SH-SY5Y (cell line): ENCODE measurements around the gene PLCD4.

Source experiments
- GATA2 ChIP-seq: IDR thresholded peaks from 2 replicates; pipeline ENCODE4 v1.6.1; 2011; ENCODE audit warnings: mild to moderate bottlenecking, low read depth, low read length
- GATA3 ChIP-seq: IDR thresholded peaks from 2 replicates; pipeline ENCODE4 v1.6.1; 2011; ENCODE audit warnings: low read depth, mild to moderate bottlenecking, low read length, moderate library complexity

- TF ChIP-seq GATA2 (no peak), GATA3 (no peak)
Observed at GRCh38 chr2:218662827-218663226, 55.1 kb downstream of the PLCD4 start.
